ENCODE results near the gene GPR35. TPM values are rescaled to one million over a fixed set of nuclear protein-coding genes. Genes with fewer than 3 reads are reported as not detected.

The GPR35 gene
- total and polyA plus RNA-seq, 12 donors: 0.40 to 5.2 (median 1.2) TPM

GRCh38 chr2:240637901-240638345 is 12.6 kb downstream of the GPR35 start:
- Histone ChIP-seq H3K4me1 (no peaks in the 10 kb centered on the region), H3K4me3 (no peak overlapping the region), H3K27me3 (peaks cover 0 to 15% (median 0%) of the 10 kb centered on the region in 7 donors), H3K36me3 (no peaks in the 10 kb centered on the region), H3K9me3 (peaks cover 0 to 12% (median 7%) of the 10 kb centered on the region in 11 donors), H3K27ac (no peak overlapping the region)
- no peak for TF ChIP-seq CTCF (IDR thresholded peaks at IDR 0.05)
- intact Hi-C loops (cut with DNase I): no loop called here
- DNase-seq (no peak), ATAC-seq (peak in 1 of 8 donors; percentile 41)
- 70 to 77% methylated on average over 8 of the region's 8 CpGs for WGBS, 2 donors

GRCh38 chr2:240638512-240639160 is 13.4 kb downstream of the GPR35 start:
- peaks cover 0 to 22% (median 4%) of the 10 kb centered on the region in 7 donors for H3K27me3 ChIP-seq
- H3K4me3 ChIP-seq: no peak overlapping the region

GRCh38 chr2:240639566-240639965 is 14.3 kb downstream of the GPR35 start:
- Histone ChIP-seq H3K36me3 (no peaks in the 10 kb centered on the region), H3K4me1 (no peaks in the 10 kb centered on the region), H3K4me3 (no peak overlapping the region), H3K9me3 (peaks cover 0 to under 1% (median 0%) of the 10 kb centered on the region in 11 donors), H3K27ac (no peak overlapping the region), H3K27me3 (peaks cover 0 to 32% (median 4%) of the 10 kb centered on the region in 7 donors)
- WGBS, 2 donors: 89 to 91% methylated on average over 18 of the region's 18 CpGs
- DNase-seq (no peak), ATAC-seq (no peak)
- intact Hi-C loops (cut with DNase I): no loop called here
- no peak for TF ChIP-seq CTCF (IDR thresholded peaks at IDR 0.05)

More at GRCh38 chr2:240638512-240639160, 13.4 kb downstream of the GPR35 start:
- no peak for TF ChIP-seq CTCF (IDR thresholded peaks at IDR 0.05)
- no peak overlapping the region for H3K27ac ChIP-seq
- no peaks in the 10 kb centered on the region for H3K4me1 ChIP-seq
- DNase-seq (no peak), ATAC-seq (peak in 3 of 8 donors; percentile 39 to 86 (median 54))
- H3K36me3 ChIP-seq: no peaks in the 10 kb centered on the region
- intact Hi-C loops (cut with DNase I): no loop called here
- 67 to 74% methylated on average over 18 of the region's 18 CpGs for WGBS, 2 donors
- H3K9me3 ChIP-seq: peaks cover 0 to 7% (median 3%) of the 10 kb centered on the region in 11 donors

GRCh38 chr2:240640939-240641338 is 15.7 kb downstream of the GPR35 start:
- ATAC-seq (peak in 1 of 8 donors; percentile 34), DNase-seq (no peak)
- H3K36me3 ChIP-seq: no peaks in the 10 kb centered on the region
- peak in 7 of 9 donors; percentile 27 to 46 (median 41) for TF ChIP-seq CTCF (IDR thresholded peaks at IDR 0.05)
- H3K4me3 ChIP-seq: no peak overlapping the region
- H3K9me3 ChIP-seq: no peaks in the 10 kb centered on the region
- peaks cover 0 to 45% (median 13%) of the 10 kb centered on the region in 7 donors for H3K27me3 ChIP-seq
- no peak overlapping the region for H3K27ac ChIP-seq
- intact Hi-C loops (cut with DNase I): no loop called here
- WGBS, 2 donors: 17 to 18% methylated on average over 16 of the region's 16 CpGs
- no peaks in the 10 kb centered on the region for H3K4me1 ChIP-seq

Measured in heart right ventricle (tissue), 16 donors.